Measurements from ENCODE around the gene CUL5.
"Not testable (repeated sequence)": the region's sequence is repeated elsewhere in the genome, so short reads cannot be mapped to it uniquely, and the experiment has no call there.

The CUL5 gene

GRCh38 chr11:108117746-108118371 lies 109.2 kb downstream of the CUL5 start:
- ATAC-seq, result no peak

- ATAC-seq, result not testable (repeated sequence)
Measured at GRCh38 chr11:108120936-108121273, 112.2 kb downstream of the CUL5 start.

- peak; percentile 98 to 99 for ATAC-seq
Measured at GRCh38 chr11:108121274-108122155, 112.8 kb downstream of the CUL5 start, which contains the start of gene ACAT1. Gene ACAT1 (plus strand): TSS chr11:108121567. CDS start chr11:108121607, 40 bp downstream.

- no peak for ATAC-seq
Measured at GRCh38 chr11:108122166-108122628, 113.5 kb downstream of the CUL5 start.

GRCh38 chr11:108125096-108125495 lies 116.4 kb downstream of the CUL5 start:
- ATAC-seq, result no peak

GRCh38 chr11:108128772-108129171 lies 120.1 kb downstream of the CUL5 start:
- ATAC-seq, result no peak

- no peak for ATAC-seq
Measured at GRCh38 chr11:108131993-108132392, 123.3 kb downstream of the CUL5 start.

- ATAC-seq, result not testable (repeated sequence)
Measured at GRCh38 chr11:108132993-108133538, 124.4 kb downstream of the CUL5 start.

GRCh38 chr11:108135845-108136544 lies 127.3 kb downstream of the CUL5 start:
- ATAC-seq, result peak; percentile 69 to 82

GRCh38 chr11:108137212-108137611 lies 128.5 kb downstream of the CUL5 start:
- peak; percentile 27 to 59 for ATAC-seq

- ATAC-seq, result no peak
Measured at GRCh38 chr11:108142304-108142703, 133.6 kb downstream of the CUL5 start.

- peak; percentile 46 to 58 for ATAC-seq
Measured at GRCh38 chr11:108144615-108145014, 135.9 kb downstream of the CUL5 start.

GRCh38 chr11:108147150-108147549 lies 138.5 kb downstream of the CUL5 start:
- ATAC-seq, result no peak

GRCh38 chr11:108148556-108148955 lies 139.9 kb downstream of the CUL5 start:
- ATAC-seq, result no peak

- ATAC-seq, result no peak
Measured at GRCh38 chr11:108154591-108154990, 145.9 kb downstream of the CUL5 start.

Data from activated CD4-positive, CD25-positive, alpha-beta regulatory T cell treated with anti-CD3 and anti-CD28 coated beads, Interleukin-2, amount 50 U/mL, for 24 hours (primary cell).